Keratinocyte (primary cell): ENCODE measurements around the gene SYP. TPM values are rescaled to one million over a fixed set of nuclear protein-coding genes. Genes with fewer than 3 reads are reported as not detected.
A peak's percentile ranks its signal among the peaks of the same experiment; 100 is the strongest.

Source experiments
- DNase-seq: peaks from one replicate; pipeline ENCODE4 v3.0.0-alpha.2; 2011; ENCODE audit warnings: low read depth, missing footprints, low spot score
- FAIRE-seq: peaks from 2 replicates; lab custom pipeline; 2011; peaks lifted over from hg19 to GRCh38; lab: Jason Lieb, UNC
- H2AFZ ChIP-seq: 2 replicates; pipeline ENCODE4 v1.6.0; 2012; ENCODE audit warnings: low read length, control low read depth, inconsistent platforms; ENCODE audit not compliant: control insufficient read depth
- H3K27ac ChIP-seq: 2 replicates; pipeline ENCODE4 v1.5.1; 2011; ENCODE audit warnings: low read length; ENCODE audit not compliant: control insufficient read depth, insufficient read depth
- H3K27me3 ChIP-seq: 3 replicates; pipeline ENCODE4 v1.6.0; 2011; ENCODE audit warnings: low read length; ENCODE audit not compliant: control insufficient read depth, insufficient read depth; ENCODE audit errors: extremely low read depth
- H3K36me3 ChIP-seq, 2 experiments: 2 replicates in 1 of 2; 3 replicates in 1 of 2; pipeline ENCODE4 v1.5.1; 2011; ENCODE audit warnings: low read length in 2 of 2, mild to moderate bottlenecking in 1 of 2; ENCODE audit not compliant: control insufficient read depth in 2 of 2, insufficient read depth in 2 of 2; ENCODE audit errors: extremely low read depth in 1 of 2
- H3K4me1 ChIP-seq: 3 replicates; pipeline ENCODE4 v1.5.1; 2011; ENCODE audit warnings: low read length; ENCODE audit not compliant: control insufficient read depth, insufficient read depth; ENCODE audit errors: extremely low read depth
- H3K4me2 ChIP-seq: 3 replicates; pipeline ENCODE4 v1.6.0; 2011; ENCODE audit warnings: low read depth, low read length; ENCODE audit not compliant: control insufficient read depth, insufficient read depth; ENCODE audit errors: extremely low read depth
- H3K4me3 ChIP-seq, 3 experiments: fragments of 200-600 bp in 1 of 3; sonication (generic) in 1 of 3; 2 replicates in 2 of 3; 3 replicates in 1 of 3; pipeline ENCODE4 v1.5.1; 2011 to 2016; ENCODE audit warnings: low read length in 3 of 3, mild to moderate bottlenecking in 3 of 3, control low read depth in 2 of 3, inconsistent platforms in 1 of 3, low read depth in 1 of 3, mixed read lengths in 1 of 3, mixed run types in 1 of 3, moderate library complexity in 1 of 3; ENCODE audit not compliant: control insufficient read depth in 2 of 3, insufficient read depth in 2 of 3; ENCODE audit errors: extremely low read depth in 1 of 3
- H3K79me2 ChIP-seq: 2 replicates; pipeline ENCODE4 v1.6.0; 2012; ENCODE audit warnings: low read length; ENCODE audit not compliant: control insufficient read depth, insufficient read depth
- H3K9ac ChIP-seq: 3 replicates; pipeline ENCODE4 v1.6.0; 2011; ENCODE audit warnings: low read length; ENCODE audit not compliant: control insufficient read depth, insufficient read depth; ENCODE audit errors: extremely low read depth
- H3K9me1 ChIP-seq: 3 replicates; pipeline ENCODE4 v1.6.0; 2011; ENCODE audit warnings: low read length; ENCODE audit not compliant: control insufficient read depth, insufficient read depth; ENCODE audit errors: extremely low read depth
- H3K9me3 ChIP-seq: 2 replicates; pipeline ENCODE4 v1.5.1; 2012; ENCODE audit warnings: low read depth, low read length; ENCODE audit not compliant: control insufficient read depth
- H4K20me1 ChIP-seq: 3 replicates; pipeline ENCODE4 v1.6.0; 2011; ENCODE audit warnings: low read length; ENCODE audit not compliant: control insufficient read depth, insufficient read depth; ENCODE audit errors: extremely low read depth
- CTCF ChIP-seq, 3 experiments: IDR thresholded peaks in 1 of 3; conservative IDR thresholded peaks in 1 of 3; optimal IDR thresholded peaks in 1 of 3; 2 replicates in 2 of 3; 3 replicates in 1 of 3; pipeline versions ENCODE3 to v1.5.1; 2011; ENCODE audit warnings: low read length in 3 of 3, mild to moderate bottlenecking in 3 of 3, moderate library complexity in 2 of 3, control low read depth in 1 of 3, inconsistent platforms in 1 of 3; ENCODE audit not compliant: insufficient read depth in 2 of 3; ENCODE audit errors: extremely low read depth in 1 of 3
- EZH2 ChIP-seq: IDR thresholded peaks from one replicate; pipeline ENCODE4 v1.6.1; 2012; ENCODE audit warnings: inconsistent platforms, mild to moderate bottlenecking, low read length, moderate library complexity
- dilution Hi-C: fragments of 300-500 bp; cut with MboI; formaldehyde crosslinking; loops from one replicate; pipeline ENCODE4 v1.7.0; 2020; ENCODE audit warnings: low sequenced_read_pairs; ENCODE audit not compliant: extremely low pct_ligation_motif_present
- polyA minus RNA-seq, 3 experiments: library from RNA; depleted of rRNA, polyadenylated mRNA; stranded (reverse); fragments of >200 nt; gene quantifications; 1 replicate in 1 of 3; 2 replicates in 1 of 3; 3 replicates in 1 of 3; pipeline ENCODE4 v1.2.3, GENCODE V29; 2011
- polyA plus RNA-seq, 5 experiments: library from polyadenylated mRNA; depleted of rRNA in 3 of 5; stranded (reverse) in 3 of 5; stranded (forward) in 1 of 5; unstranded in 1 of 5; fragments of >200 nt; gene quantifications; 1 replicate in 1 of 5; 2 replicates in 3 of 5; 3 replicates in 1 of 5; pipeline versions ENCODE4 v1.2.1 to v1.2.3, GENCODE V29; 2011 to 2012; ENCODE audit warnings: missing spikeins in 2 of 5, low read depth in 1 of 5, low replicate concordance in 1 of 5

Gene SYP
- polyA plus RNA-seq (0.07 to 0.23 TPM (median 0.13 TPM) in 3 replicates), polyA minus RNA-seq (0.10 TPM in 2 of 3 replicates, not detected in the other)
- polyA plus RNA-seq (2011; ENCODE audit: low read depth), result not detected
- 0.03 TPM in 1 of 2 replicates, not detected in the other for polyA plus RNA-seq (2011; cell fraction: cytosol; rRNA removed)
- polyA plus RNA-seq (2011; cell fraction: nucleus; rRNA removed), result 0.09 and 0.19 TPM in 2 replicates
- polyA plus RNA-seq (2012; ENCODE audit: low replicate concordance), result 0.21 and 0.22 TPM in 2 replicates
- polyA minus RNA-seq (2011; cell fraction: cytosol; rRNA and poly(A)+ RNA removed), result not detected
- not detected in 2 replicates for polyA minus RNA-seq (2011; cell fraction: nucleus; rRNA and poly(A)+ RNA removed)

- H3K4me3 ChIP-seq, result peak within 1 kb of the TSS in 1 of 3 experiments; percentile 64
- no peaks in the 10 kb centered on the region for H4K20me1 ChIP-seq
- H3K9me1 ChIP-seq, result no peaks in the 10 kb centered on the region
- H3K9me3 ChIP-seq, result no peaks in the 10 kb centered on the region
- H3K27me3 ChIP-seq, result peaks cover 2% of the 10 kb centered on the region
- H3K4me2 ChIP-seq, result peak within 1 kb of the TSS; percentile 82
- no peak for FAIRE-seq
- H3K9ac ChIP-seq, result peak within 1 kb of the TSS; percentile 60
- H3K79me2 ChIP-seq, result no peaks in the 10 kb centered on the region
- DNase-seq, result no peak
- H3K36me3 ChIP-seq, result no peaks in the 10 kb centered on the region
- peak within 1 kb of the TSS; percentile 72 for H2AFZ ChIP-seq
- peak within 1 kb of the TSS; percentile 36 for H3K27ac ChIP-seq
- TF ChIP-seq CTCF (optimal IDR thresholded peaks at IDR 0.05 in 1 of 3, IDR thresholded peaks at IDR 0.05 in 1 of 3, conservative IDR thresholded peaks at IDR 0.05 in 1 of 3; ENCODE audit: extremely low read depth in 1 of 3, insufficient read depth in 2 of 3, low read length in 3 of 3), result no peak
- TF ChIP-seq EZH2, result no peak
- dilution Hi-C loops, result no loop called here
- H3K4me1 ChIP-seq, result peaks cover 4% of the 10 kb centered on the region
These were observed at the start of gene SYP for GRCh38 chrX:49199906-49200771. TSS of gene SYP (minus strand) at chrX:49200193. CDS start at chrX:49200186, 7 bp downstream.

GRCh38 chrX:49249616-49250015 is 49.6 kb upstream of the SYP start:
- Histone ChIP-seq H3K9me1 (no peaks in the 10 kb centered on the region), H3K27me3 (no peaks in the 10 kb centered on the region), H3K4me1 (no peaks in the 10 kb centered on the region), H3K79me2 (no peaks in the 10 kb centered on the region), H3K9ac (no peak overlapping the region), H3K9me3 (peaks cover 2% of the 10 kb centered on the region), H3K27ac (no peak overlapping the region), H3K36me3 (no peaks in the 10 kb centered on the region), H4K20me1 (no peaks in the 10 kb centered on the region), H2AFZ (no peak overlapping the region), H3K4me2 (no peak overlapping the region), H3K4me3 (no peak overlapping the region)
- TF ChIP-seq CTCF (optimal IDR thresholded peaks at IDR 0.05 in 1 of 3, IDR thresholded peaks at IDR 0.05 in 1 of 3, conservative IDR thresholded peaks at IDR 0.05 in 1 of 3; ENCODE audit: extremely low read depth in 1 of 3, insufficient read depth in 2 of 3, low read length in 3 of 3) (no peak), EZH2 (no peak)
- dilution Hi-C loops, result no loop called here
- no peak for FAIRE-seq
- no peak for DNase-seq
